DMS53 (cell line): Measurements from ENCODE around the gene ETNPPL.
A peak's percentile ranks its signal among the peaks of the same experiment; 100 is the strongest.

Source experiments
- DNase-seq: peaks from one replicate; lab custom pipeline; 2025; lab: John Stamatoyannopoulos, UW

Gene ETNPPL

DNA sequence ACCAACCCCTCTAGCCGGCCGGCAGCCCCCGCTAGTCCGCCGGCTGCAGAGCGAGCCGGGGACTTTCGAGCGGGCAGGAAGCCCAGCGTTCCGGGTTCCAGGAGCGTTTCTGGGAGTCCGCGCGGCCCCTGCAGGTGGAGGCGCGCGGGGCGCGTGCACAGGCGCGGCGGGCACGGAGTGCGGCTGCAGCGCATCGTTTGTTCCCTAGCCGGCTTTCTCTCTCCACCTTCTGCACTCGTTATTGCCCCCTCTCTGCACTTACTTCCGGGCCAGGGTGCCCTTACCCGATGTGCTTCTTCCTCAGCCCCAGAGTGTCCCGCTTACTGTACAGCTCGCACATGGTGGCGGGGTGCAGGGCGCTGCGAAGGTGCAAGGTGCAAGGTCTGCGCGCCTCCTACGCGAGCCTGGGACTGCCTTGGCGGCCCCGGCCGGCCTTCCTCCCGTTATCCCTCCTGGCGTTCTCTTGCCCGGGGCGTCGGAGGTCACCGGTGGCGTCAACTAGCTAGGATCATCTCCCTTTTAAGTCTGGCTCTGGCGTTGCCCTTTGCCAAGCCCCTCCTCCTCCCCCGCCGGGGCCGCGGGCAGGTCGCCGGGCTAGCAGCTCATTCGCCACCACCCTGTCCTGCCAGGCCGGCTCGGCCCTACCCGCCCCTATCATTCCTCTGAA lies at the start of gene ETNPPL:
Gene ETNPPL (minus strand): TSS at position 495 of the 667 bp plus-strand sequence. CDS start 155 bp downstream, at position 340.
- peak; percentile 82 for DNase-seq

GRCh38 chr4:108811486-108811885 lies 48.6 kb upstream of the ETNPPL start:
- no peak for DNase-seq

- DNase-seq = no peak
Observed at GRCh38 chr4:108810087-108810486, 47.2 kb upstream of the ETNPPL start.

DNA sequence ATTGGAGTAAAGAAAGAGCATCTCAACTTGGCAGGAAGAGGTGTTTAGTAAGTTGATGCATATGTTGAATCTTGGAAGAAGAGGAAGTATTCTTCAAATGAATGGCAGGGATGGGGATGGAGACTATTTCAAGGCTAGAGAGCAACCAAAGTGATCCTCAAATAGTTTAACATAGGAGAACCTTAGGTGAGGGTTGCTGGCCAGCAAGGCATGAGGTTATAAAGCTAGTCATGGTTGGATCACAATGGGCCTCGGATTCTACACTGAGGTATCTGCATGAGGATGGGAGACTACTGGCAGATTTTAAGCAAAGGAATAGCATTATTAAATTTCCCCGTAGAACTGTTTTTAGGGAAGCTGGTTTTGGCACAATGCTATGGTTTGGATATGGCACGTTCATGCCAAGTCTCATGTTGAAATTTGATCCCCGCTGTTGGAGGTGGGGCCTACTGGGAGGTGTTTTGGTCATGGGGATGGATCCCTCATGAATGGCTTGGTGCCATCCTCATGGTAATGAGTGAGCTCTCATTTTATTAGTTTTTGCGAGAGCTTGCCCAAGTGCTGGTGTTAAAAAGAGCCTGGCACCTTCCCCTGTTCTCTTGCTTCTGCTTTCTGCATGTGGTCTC lies 41.9 kb upstream of the ETNPPL start:
- no peak for DNase-seq

- DNase-seq = no peak
Observed at GRCh38 chr4:108799306-108799705, 36.5 kb upstream of the ETNPPL start.

DNA sequence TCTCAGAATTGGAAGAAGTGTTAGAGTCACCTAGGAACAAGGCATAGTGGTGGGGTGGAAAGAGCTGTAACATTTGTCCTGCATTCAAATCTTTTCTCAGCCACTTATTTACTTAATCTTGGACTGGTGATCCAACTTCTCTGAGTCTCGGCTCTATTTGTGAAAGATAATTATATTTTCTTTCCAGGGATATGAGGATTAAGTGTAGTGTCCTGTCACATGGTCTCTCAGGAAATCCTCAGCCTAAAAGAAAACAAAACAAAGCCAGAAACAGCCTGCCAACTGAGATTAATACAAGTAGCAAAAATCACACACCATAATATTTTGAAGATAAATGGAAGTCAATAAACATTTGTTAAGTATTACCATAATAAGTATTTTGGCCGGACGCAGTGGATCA lies 33.3 kb upstream of the ETNPPL start:
- DNase-seq = no peak

GRCh38 chr4:108795733-108796132 lies 32.9 kb upstream of the ETNPPL start:
- DNase-seq = no peak

- no peak for DNase-seq
Observed at GRCh38 chr4:108794136-108794535, 31.3 kb upstream of the ETNPPL start.

- no peak for DNase-seq
Observed at GRCh38 chr4:108793415-108793814, 30.6 kb upstream of the ETNPPL start.

GRCh38 chr4:108788731-108789130 lies 25.9 kb upstream of the ETNPPL start:
- DNase-seq = no peak

GRCh38 chr4:108787724-108788123 lies 24.9 kb upstream of the ETNPPL start:
- DNase-seq = no peak

DNA sequence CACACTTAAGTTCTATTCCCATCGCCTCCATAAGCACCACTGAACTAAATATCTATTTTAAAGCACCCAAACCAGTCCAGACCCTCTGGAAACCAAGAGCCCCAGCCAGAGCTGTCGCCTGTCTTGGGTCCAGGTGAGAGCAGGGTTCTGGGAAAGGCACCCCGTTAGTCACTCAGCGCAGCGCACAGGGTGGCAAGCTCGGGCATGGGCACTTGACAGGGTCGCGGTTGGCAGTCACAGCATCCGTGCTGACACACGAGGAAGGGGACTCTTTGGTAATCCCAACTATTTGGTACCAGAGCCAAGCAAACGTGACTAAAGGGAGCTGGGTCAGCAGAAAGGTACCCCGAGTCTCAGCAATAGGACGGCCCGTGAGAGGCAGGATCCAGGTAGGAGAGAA lies 24.3 kb upstream of the ETNPPL start:
- no peak for DNase-seq

GRCh38 chr4:108786351-108786750 lies 23.5 kb upstream of the ETNPPL start:
- no peak for DNase-seq

DNA sequence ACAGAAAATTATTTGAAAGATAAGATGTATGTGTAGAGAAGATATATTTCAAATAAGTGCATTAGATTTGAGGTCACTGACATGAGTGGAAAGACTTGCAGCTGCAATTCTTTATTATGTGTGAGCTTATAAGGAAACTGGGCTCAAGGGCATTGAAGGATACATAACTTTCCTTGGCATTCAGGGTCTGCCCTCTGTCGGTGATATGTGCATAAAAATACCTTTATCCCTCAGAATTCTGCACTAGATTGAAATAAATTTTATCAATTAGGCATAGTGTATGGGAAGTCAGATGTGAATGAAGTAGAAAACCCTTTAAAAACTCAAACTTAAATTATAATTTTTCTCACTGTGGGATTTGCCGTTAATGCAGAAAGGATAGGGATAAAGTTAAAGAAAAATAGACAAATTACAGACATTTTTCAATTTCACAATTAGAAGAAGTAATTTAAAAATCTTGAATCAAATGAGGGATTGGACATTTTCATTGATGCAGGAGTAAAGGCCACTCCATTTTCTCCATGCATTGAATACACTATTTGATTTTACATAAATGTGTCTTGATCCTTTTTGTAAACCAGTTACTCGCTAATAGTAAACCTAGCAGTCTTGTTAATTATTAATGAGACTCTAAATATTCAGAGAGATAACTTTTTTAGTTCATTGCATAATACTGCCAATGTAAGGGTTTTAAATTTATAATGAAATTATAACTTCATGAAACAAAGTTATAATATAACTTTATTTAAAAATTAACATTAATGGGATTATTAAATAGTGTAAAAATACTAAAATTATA lies 21.0 kb upstream of the ETNPPL start:
- DNase-seq = peak; percentile 34

GRCh38 chr4:108779958-108780357 lies 17.1 kb upstream of the ETNPPL start:
- DNase-seq = no peak

DNA sequence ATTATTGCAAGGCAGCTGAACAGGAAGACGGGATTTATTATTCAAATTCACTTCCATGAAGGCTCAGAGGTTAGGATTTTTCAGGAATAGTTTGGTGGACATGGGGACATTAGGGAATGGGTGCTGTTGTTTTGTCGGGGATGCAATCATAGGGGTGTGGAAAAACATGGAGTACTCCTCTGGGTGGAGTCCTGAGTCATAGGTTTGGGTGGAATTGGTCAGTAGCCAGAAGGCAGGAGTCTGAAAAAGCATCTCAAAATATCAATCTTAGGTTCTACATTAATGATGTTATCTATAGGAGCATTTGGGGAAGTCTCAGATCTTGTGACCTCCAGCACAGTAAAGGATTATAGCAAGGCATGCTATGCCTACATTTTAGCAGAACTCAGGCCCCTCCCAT lies 14.5 kb upstream of the ETNPPL start:
- DNase-seq = no peak

GRCh38 chr4:108775921-108776320 lies 13.1 kb upstream of the ETNPPL start:
- no peak for DNase-seq

DNA sequence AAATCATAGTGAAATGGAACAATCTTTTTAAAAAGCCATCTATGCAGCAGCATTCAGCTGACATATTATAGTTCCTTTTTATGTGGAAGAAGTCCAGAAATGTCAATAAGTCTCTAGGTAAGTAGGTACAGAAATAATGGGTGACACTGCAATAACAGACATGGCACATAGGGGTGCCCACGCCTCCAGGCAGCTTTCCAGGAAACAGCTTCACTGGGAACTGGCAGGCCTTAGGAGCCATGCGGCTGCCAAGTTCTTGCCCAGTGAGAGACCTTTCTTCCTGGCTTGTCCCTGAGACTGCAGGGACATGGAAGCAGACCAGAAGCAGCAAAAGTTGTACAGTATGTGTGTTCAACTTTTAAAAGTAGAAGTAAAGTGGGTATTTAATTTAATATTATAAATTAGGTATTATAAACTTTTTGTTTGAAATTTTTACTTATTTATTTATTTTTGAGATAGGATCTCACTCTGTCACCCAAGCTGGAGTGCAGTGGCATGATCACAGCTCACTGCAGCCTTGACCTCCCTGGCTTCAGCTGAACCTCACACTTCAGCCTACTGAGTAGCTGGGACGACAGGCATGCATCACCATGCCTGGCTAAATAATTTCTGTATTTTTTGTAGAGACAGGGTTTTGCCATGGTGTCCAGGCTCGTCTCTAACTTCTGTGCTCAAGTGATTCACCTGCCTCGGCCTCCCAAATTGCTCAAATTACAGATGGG lies 12.1 kb upstream of the ETNPPL start:
- DNase-seq = peak; percentile 2

- DNase-seq = peak; percentile 20
Observed at GRCh38 chr4:108772402-108772801, 9.5 kb upstream of the ETNPPL start.

GRCh38 chr4:108766058-108766457 lies 3.2 kb upstream of the ETNPPL start:
- no peak for DNase-seq

DNA sequence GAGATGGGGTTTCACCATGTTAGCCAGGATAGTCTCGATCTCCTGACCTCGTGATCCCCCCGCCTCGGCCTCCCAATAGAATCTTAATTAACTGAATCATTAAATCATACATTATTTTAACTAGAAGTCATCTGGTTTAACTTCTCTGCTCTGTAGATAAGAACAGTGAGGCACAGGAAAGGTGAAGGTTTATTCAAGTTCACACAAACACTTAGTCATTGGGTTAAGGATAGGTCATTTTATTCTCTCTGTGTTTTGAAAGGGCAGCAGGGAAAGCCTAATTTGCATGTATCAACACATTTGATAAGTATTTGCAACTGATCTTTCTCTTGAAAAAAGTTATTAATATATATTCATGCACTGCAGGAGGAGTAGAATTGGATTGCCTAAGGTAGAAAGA lies 1.1 kb upstream of the ETNPPL start:
- DNase-seq = peak; percentile 3

GRCh38 chr4:108763226-108763593 lies 357 bp upstream of the ETNPPL start:
- peak; percentile 67 for DNase-seq
